K562 (cell line): ENCODE measurements around the gene COL26A1. TPM values are rescaled to one million over a fixed set of nuclear protein-coding genes. Genes with fewer than 3 reads are reported as not detected.
A peak's percentile ranks its signal among the peaks of the same experiment; 100 is the strongest.

ENCODE experiments used
- ATAC-seq: fragments of 200-7000 bp; cut with Tn5 transposase; 3 replicates; pipeline ENCODE4 v1.9.1; 2020; ENCODE audit warnings: moderate library complexity
- BruUV-seq: library from RNA; stranded (reverse); fragments of 400-500 nt; replicated peaks from 2 replicates; lab custom pipeline; 2021; lab: Mats Ljungman, UMichigan
- CTCF ChIA-PET: fragments of 300-600 bp; formaldehyde crosslinking; extraction: SDS; loops from one replicate; lab custom pipeline; 2021; ENCODE audit warnings: low intra/inter-chr PET ratio; lab: Yijun Ruan, JAX
- POLR2A ChIA-PET: fragments of 300-600, 350-650 bp; sonication (Branson Sonifier 250); formaldehyde crosslinking; extraction: SDS; loops from one replicate; lab custom pipeline; 2021; ENCODE audit warnings: antibody characterized with exemption, inconsistent platforms; lab: Yijun Ruan, JAX
- DNase-seq, 4 experiments: peaks; one replicate each; pipeline versions ENCODE4 v3.0.0 to v3.0.0-alpha.2; 2011 to 2018; ENCODE audit warnings: low spot score in 3 of 4, mixed read lengths in 3 of 4; ENCODE audit errors: extremely low read depth in 1 of 4
- FAIRE-seq: peaks from 2 replicates; lab custom pipeline; 2011; peaks lifted over from hg19 to GRCh38; lab: Jason Lieb, UNC
- H2AFZ ChIP-seq: 2 replicates; pipeline ENCODE4 v1.6.0; 2011; ENCODE audit warnings: low read depth, low read length, control low read depth, inconsistent platforms
- H3K27ac ChIP-seq: fragments of 200-600 bp; 3 replicates; pipeline ENCODE4 v1.8.0; 2011; ENCODE audit warnings: low read depth, mild to moderate bottlenecking, control low read depth, inconsistent platforms, low read length, moderate library complexity, mixed read lengths; ENCODE audit errors: extremely low read depth
- H3K27me3 ChIP-seq, 2 experiments: fragments of 300-600 bp in 1 of 2; 2 replicates in 1 of 2; 3 replicates in 1 of 2; pipeline versions ENCODE4 v1.6.0 to v1.8.0; 2011; ENCODE audit warnings: inconsistent platforms in 2 of 2, low read length in 2 of 2, mild to moderate bottlenecking in 1 of 2, mixed read lengths in 1 of 2, moderate library complexity in 1 of 2; ENCODE audit not compliant: control insufficient read depth in 2 of 2, insufficient read depth in 2 of 2
- H3K36me3 ChIP-seq: fragments of 300-600 bp; 3 replicates; pipeline ENCODE4 v1.8.0; 2011; ENCODE audit warnings: mild to moderate bottlenecking, low read length, inconsistent platforms; ENCODE audit not compliant: control insufficient read depth, insufficient read depth
- H3K4me1 ChIP-seq, 2 experiments: fragments of 200-600 bp in 1 of 2; replicated peaks in 1 of 2; 2 replicates in 1 of 2; 3 replicates in 1 of 2; pipeline versions ENCODE4 v1.5.1 to v1.8.0; 2011; ENCODE audit warnings: inconsistent platforms in 2 of 2, low read length in 2 of 2, mild to moderate bottlenecking in 1 of 2, mixed read lengths in 1 of 2, moderate library complexity in 1 of 2; ENCODE audit not compliant: control insufficient read depth in 2 of 2, insufficient read depth in 2 of 2
- H3K4me2 ChIP-seq: 2 replicates; pipeline ENCODE4 v1.6.1; 2011; ENCODE audit warnings: low read length, control low read depth, inconsistent platforms, mixed read lengths; ENCODE audit not compliant: insufficient read depth
- H3K4me3 ChIP-seq: fragments of 200-600 bp; sonication (generic), shearing (Covaris generic); 2 replicates; pipeline ENCODE4 v1.5.1; 2016; ENCODE audit warnings: control low read depth, inconsistent platforms
- H3K79me2 ChIP-seq: fragments of 200-600 bp; 3 replicates; pipeline ENCODE4 v1.8.0; 2011; ENCODE audit warnings: low read length, inconsistent platforms; ENCODE audit not compliant: control insufficient read depth, insufficient read depth
- H3K9ac ChIP-seq, 2 experiments: 2 replicates each; pipeline versions ENCODE4 v1.6.0 to v1.6.1; 2011; ENCODE audit warnings: low read depth in 2 of 2, low read length in 2 of 2, control low read depth in 1 of 2, inconsistent platforms in 1 of 2, mild to moderate bottlenecking in 1 of 2, mixed read lengths in 1 of 2; ENCODE audit not compliant: insufficient read depth in 1 of 2
- H3K9me1 ChIP-seq: one replicate; pipeline ENCODE4 v1.6.0; 2011; ENCODE audit warnings: inconsistent platforms, mild to moderate bottlenecking, low read length, moderate library complexity; ENCODE audit not compliant: control insufficient read depth, insufficient read depth
- H3K9me3 ChIP-seq: replicated peaks from 2 replicates; pipeline ENCODE4 v1.5.1; 2011; ENCODE audit warnings: low read depth, low read length, inconsistent platforms; ENCODE audit not compliant: control insufficient read depth, insufficient read depth
- H4K20me1 ChIP-seq: replicated peaks from 2 replicates; pipeline ENCODE4 v1.6.1; 2011; ENCODE audit warnings: low read length, inconsistent platforms, mixed read lengths; ENCODE audit not compliant: control insufficient read depth, insufficient read depth
- BDP1 ChIP-seq: IDR thresholded peaks from 3 replicates; pipeline ENCODE4 v1.6.1; 2011; ENCODE audit not compliant: insufficient read length, insufficient read depth
- CHD1 ChIP-seq: fragments of 200-600 bp; sonication (generic); IDR thresholded peaks from one replicate; pipeline ENCODE4 v1.6.1; 2012; ENCODE audit warnings: mild to moderate bottlenecking, moderate library complexity, low read length, inconsistent platforms
- KAT7 ChIP-seq: sonication (generic); formaldehyde crosslinking; IDR thresholded peaks from 2 replicates; pipeline ENCODE4 v1.8.0; 2022; ENCODE audit warnings: missing genetic modification reagents, mild to moderate bottlenecking, borderline replicate concordance
- KDM1A ChIP-seq, 2 experiments: fragments of 450-650 bp; IDR thresholded peaks; 2 replicates each; pipeline ENCODE4 v1.6.1; 2016; ENCODE audit warnings: mild to moderate bottlenecking in 2 of 2
- L3MBTL2 ChIP-seq: fragments of 450-650 bp; IDR thresholded peaks from 2 replicates; pipeline ENCODE4 v1.6.1; 2016; ENCODE audit warnings: mild to moderate bottlenecking, moderate library complexity
- NCOA2 ChIP-seq, 2 experiments: fragments of 450-650 bp; IDR thresholded peaks; 2 replicates each; pipeline ENCODE4 v1.6.1; 2018; ENCODE audit warnings: mild to moderate bottlenecking in 2 of 2, moderate library complexity in 1 of 2; ENCODE audit not compliant: partially characterized antibody in 2 of 2
- NR2C1 ChIP-seq, 2 experiments: fragments of 450-650 bp; IDR thresholded peaks; 2 replicates each; pipeline ENCODE4 v1.6.1; 2017; ENCODE audit warnings: mild to moderate bottlenecking in 2 of 2, antibody characterized with exemption in 1 of 2, inconsistent platforms in 1 of 2, missing compliant biosample characterization in 1 of 2, missing genetic modification characterization in 1 of 2
- SMAD4 ChIP-seq: fragments of 250-450 bp; sonication (Bioruptor Pico); conservative IDR thresholded peaks from 2 replicates; pipeline ENCODE4 v1.8.0; 2021; ENCODE audit warnings: inconsistent platforms, mild to moderate bottlenecking, moderate library complexity
- ZNF445 ChIP-seq: fragments of 250-450 bp; sonication (Bioruptor Pico); IDR thresholded peaks from 2 replicates; pipeline ENCODE4 v1.4.0; 2020; ENCODE audit warnings: low read depth, mild to moderate bottlenecking, moderate library complexity
- WGBS: fragments of 100-300 bp; shearing (Covaris generic); methylation state at CpG from one replicate; pipeline ENCODE4 v1.1.6; 2016; ENCODE audit warnings: low coverage, mixed read lengths; ENCODE audit not compliant: insufficient coverage; ENCODE audit errors: missing lambda C conversion rate; 5-methylcytosine and 5-hydroxymethylcytosine counted together
- in situ Hi-C: fragments of 300-500 bp; cut with MboI; formaldehyde crosslinking; loops from 4 replicates; pipeline ENCODE4 v1.15.0; 2018; ENCODE audit warnings: inconsistent platforms, mixed read lengths
- intact Hi-C: fragments of 100-400 bp; cut with micrococcal nuclease; formaldehyde crosslinking; loops from 2 replicates; pipeline ENCODE4 v1.14.2; 2022
- polyA plus RNA-seq, 8 experiments: library from polyadenylated mRNA; depleted of rRNA in 4 of 8; stranded (reverse) in 5 of 8; unstranded in 3 of 8; fragments of >200 nt; fragmentation: Nextera tagmentation in 2 of 8; fragmentation: Illumina TruSeq in 1 of 8; extraction: Ambion mirVana in 2 of 8; extraction: Trizol in 1 of 8; gene quantifications; 2 replicates each; pipeline versions ENCODE4 v1.2.1 to v1.2.3, GENCODE V29; 2011 to 2014; ENCODE audit warnings: inconsistent platforms in 1 of 8, missing spikeins in 1 of 8
- total RNA-seq, 7 experiments: library from RNA; depleted of rRNA in 6 of 7; stranded (reverse); fragments of >200 nt in 6 of 7; fragmentation: Illumina TruSeq in 2 of 7; extraction: Trizol in 2 of 7; gene quantifications; 2 replicates each; pipeline versions ENCODE4 v1.2.1 to v1.2.3, GENCODE V29; 2011 to 2021; ENCODE audit warnings: low replicate concordance in 1 of 7
- TF ChIP-seq, protein P1 (sequence below): fragments of 450-650 bp; IDR thresholded peaks from 2 replicates; pipeline ENCODE4 v1.6.1; 2017; ENCODE audit warnings: mild to moderate bottlenecking, moderate library complexity

Gene COL26A1
- total and polyA plus RNA-seq, 9 of the 15 experiments (the other 6 are each of a cell fraction or from before 2014, with no cell fraction given): 0.04 to 0.39 (median 0.07) TPM; not detected in 5

DNA sequence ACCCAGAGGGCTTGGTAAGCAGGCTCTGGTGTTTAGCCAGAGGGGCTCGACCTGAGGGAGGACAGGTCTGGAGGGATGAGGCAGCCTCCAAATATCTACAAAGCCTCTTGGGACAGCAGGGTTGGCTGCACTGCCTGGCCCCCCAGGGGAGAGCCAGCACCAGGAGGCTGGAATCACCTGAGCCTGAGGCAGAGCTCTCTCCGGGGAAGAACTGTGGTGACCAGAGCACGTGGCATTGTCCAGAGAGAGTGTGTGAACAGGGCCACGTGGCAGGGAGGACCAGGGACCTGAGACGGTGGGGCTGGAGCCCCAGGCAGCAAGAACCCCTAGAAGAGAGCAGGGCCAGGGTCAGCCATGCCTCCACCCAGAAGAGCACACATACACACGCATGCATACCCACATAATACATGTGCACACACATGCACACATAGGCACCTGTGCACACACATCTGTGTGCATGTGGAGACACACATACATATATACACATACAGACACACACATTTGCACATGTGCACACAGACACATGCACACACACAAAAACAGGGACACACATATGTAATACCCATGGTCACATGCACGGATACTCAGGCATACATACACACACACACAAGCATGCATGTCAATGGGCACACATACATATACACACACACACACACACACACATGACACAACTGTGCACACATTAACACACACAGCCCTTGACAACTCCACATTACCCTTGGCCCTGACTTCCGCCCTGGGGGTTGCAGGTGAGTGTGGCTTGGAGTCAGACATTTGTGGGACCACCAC lies 171.5 kb downstream of the COL26A1 start:
- no peak overlapping the region for H3K27ac ChIP-seq
- no peaks in the 10 kb centered on the region for H3K9me3 ChIP-seq
- H3K36me3 ChIP-seq: no peaks in the 10 kb centered on the region
- no TSS peak for BruUV-seq
- CTCF ChIA-PET: no interaction called here
- intact Hi-C loops: no loop called here
- TF ChIP-seq L3MBTL2 (0 out of 2 replicates have a peak, but pooled peaks have one; percentile 31), KDM1A (IDR thresholded peaks at IDR 0.05) (peak in 1 of 2 experiments; percentile 35; a peak in 1 of 4 replicates), CHD1 (no peak)
- in situ Hi-C loops: no loop called here
- no peak overlapping the region for H3K4me3 ChIP-seq
- H3K9ac ChIP-seq: peak overlapping the region in 1 of 2 experiments; percentile 62; a peak in 1 of 4 replicates
- FAIRE-seq: peak; percentile 37
- WGBS: 4% methylated on average over 8 of the region's 8 CpGs
- H3K4me1 ChIP-seq: peaks cover 0 to 25% of the 10 kb centered on the region in 2 experiments; a peak in 2 of 5 replicates
- 0 out of 2 replicates have a peak overlapping the region, but pooled peaks have one; percentile 5 for H2AFZ ChIP-seq
- DNase-seq: no peak
- POLR2A ChIA-PET: no interaction called here
- no peaks in the 10 kb centered on the region for H3K79me2 ChIP-seq
- peaks cover 5 to 63% of the 10 kb centered on the region in 2 experiments; a peak in 3 of 5 replicates for H3K27me3 ChIP-seq
- peaks cover 13% of the 10 kb centered on the region; the same call in 1 of the 2 replicates for H4K20me1 ChIP-seq
- ATAC-seq: no peak
- H3K9me1 ChIP-seq: peaks cover 4% of the 10 kb centered on the region
- H3K4me2 ChIP-seq: no peak overlapping the region

DNA sequence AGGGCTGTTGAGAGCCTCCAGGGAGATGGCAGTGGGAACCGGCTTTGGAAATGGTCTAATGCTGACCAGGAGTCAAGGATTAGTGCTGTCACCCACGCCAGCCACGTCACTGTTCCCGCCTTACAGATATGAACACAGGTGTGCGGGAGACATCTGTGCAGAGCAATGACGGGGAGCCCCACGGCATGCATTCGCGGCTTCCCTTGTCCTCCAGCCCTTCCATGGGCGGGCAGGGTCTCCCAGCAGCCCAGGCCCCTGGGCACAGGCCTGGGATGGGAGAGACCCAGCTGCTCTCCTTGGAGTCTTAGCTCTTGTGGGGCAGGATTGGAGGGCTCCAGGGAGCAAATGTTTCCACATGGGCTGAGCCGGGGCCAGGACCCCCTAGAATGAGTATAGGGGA lies 172.2 kb downstream of the COL26A1 start:
- ATAC-seq: no peak
- in situ Hi-C loops: no loop called here
- TF ChIP-seq NCOA2 (IDR thresholded peaks at IDR 0.05; ENCODE audit: partially characterized antibody in 2 of 2) (no peak), KAT7 (CRISPR knock-in tag) (no peak), ZNF445 (no peak), NR2C1 (IDR thresholded peaks at IDR 0.05) (no peak), NR2C1 (tag; IDR thresholded peaks at IDR 0.05) (no peak), BDP1 (no peak), SMAD4 (CRISPR knock-in tag) (no peak)
- TF ChIP-seq, protein P1, sequence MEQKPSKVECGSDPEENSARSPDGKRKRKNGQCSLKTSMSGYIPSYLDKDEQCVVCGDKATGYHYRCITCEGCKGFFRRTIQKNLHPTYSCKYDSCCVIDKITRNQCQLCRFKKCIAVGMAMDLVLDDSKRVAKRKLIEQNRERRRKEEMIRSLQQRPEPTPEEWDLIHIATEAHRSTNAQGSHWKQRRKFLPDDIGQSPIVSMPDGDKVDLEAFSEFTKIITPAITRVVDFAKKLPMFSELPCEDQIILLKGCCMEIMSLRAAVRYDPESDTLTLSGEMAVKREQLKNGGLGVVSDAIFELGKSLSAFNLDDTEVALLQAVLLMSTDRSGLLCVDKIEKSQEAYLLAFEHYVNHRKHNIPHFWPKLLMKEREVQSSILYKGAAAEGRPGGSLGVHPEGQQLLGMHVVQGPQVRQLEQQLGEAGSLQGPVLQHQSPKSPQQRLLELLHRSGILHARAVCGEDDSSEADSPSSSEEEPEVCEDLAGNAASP: no peak

More for the DNA sequence above, 172.2 kb downstream of the COL26A1 start:
- no peak overlapping the region for H3K4me3 ChIP-seq
- H3K9me1 ChIP-seq: peaks cover 4% of the 10 kb centered on the region
- no peaks in the 10 kb centered on the region for H3K36me3 ChIP-seq
- FAIRE-seq: no peak
- 1% methylated on average over 10 of the region's 11 CpGs for WGBS
- peaks cover 5 to 61% of the 10 kb centered on the region in 2 experiments; a peak in 3 of 5 replicates for H3K27me3 ChIP-seq
- no peaks in the 10 kb centered on the region for H3K79me2 ChIP-seq
- peaks cover 13% of the 10 kb centered on the region; the same call in 1 of the 2 replicates for H4K20me1 ChIP-seq
- ChIA-PET POLR2A (no interaction called here), CTCF (no interaction called here)
- DNase-seq: no peak
- H3K4me2 ChIP-seq: no peak overlapping the region
- H3K4me1 ChIP-seq: peaks cover 0 to 28% of the 10 kb centered on the region in 2 experiments; a peak in 2 of 5 replicates
- no peak overlapping the region for H3K27ac ChIP-seq
- no peak overlapping the region for H3K9ac ChIP-seq
- intact Hi-C loops: no loop called here
- no TSS peak for BruUV-seq
- no peak overlapping the region for H2AFZ ChIP-seq
- no peaks in the 10 kb centered on the region for H3K9me3 ChIP-seq
